GM19455 (cell line): Measurements from ENCODE around the gene RRAD.
"Not testable (repeated sequence)": the region's sequence is repeated elsewhere in the genome, so short reads cannot be mapped to it uniquely, and the experiment has no call there.

Experiments used
- ATAC-seq: cut with Tn5 transposase; IDR thresholded peaks from one replicate; pipeline ENCODE4 v1.9.1; 2021; ENCODE audit not compliant: unreplicated experiment

The RRAD gene

GRCh38 chr16:66902648-66903543, 22.4 kb downstream of the RRAD start:
- ATAC-seq = no peak

- ATAC-seq = no peak
Observed at GRCh38 chr16:66901626-66902025, 23.7 kb downstream of the RRAD start.

DNA sequence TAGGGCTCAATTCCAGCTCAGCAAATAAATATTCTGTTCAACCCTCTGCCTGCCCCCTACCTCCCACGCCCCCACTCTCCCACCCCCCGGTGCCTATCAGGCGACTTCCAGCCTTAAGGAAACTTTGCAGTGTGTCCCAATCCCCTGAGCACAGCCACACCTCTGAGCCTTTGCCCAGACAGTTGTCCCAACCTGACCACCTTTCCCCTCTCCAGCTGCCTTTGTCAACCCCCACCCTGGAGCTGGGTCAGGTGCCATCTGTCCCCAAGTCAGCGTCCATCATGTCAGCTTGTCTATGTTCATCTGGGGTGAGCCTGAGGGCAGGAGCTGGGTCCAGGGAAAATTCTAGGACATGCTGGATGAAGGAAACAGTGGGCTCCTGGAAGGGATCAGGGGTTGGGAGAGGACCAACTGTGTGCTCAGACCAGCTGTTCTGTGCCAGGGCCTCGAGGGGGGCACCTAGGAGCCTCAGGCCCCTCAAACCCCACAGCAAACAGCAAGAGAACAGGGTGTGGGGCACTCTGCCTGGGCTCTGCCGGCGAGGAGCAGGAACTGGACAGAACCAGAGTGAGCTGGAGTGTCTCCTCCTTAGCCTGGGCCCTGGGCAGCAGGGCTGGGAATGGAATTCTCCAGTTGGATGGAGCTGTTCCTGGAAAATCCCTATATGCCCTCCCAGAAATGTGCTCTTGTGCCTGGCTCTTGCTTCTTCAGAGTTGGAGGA, 24.5 kb downstream of the RRAD start:
- no peak for ATAC-seq

GRCh38 chr16:66899945-66900710, 25.2 kb downstream of the RRAD start:
- no peak for ATAC-seq

DNA sequence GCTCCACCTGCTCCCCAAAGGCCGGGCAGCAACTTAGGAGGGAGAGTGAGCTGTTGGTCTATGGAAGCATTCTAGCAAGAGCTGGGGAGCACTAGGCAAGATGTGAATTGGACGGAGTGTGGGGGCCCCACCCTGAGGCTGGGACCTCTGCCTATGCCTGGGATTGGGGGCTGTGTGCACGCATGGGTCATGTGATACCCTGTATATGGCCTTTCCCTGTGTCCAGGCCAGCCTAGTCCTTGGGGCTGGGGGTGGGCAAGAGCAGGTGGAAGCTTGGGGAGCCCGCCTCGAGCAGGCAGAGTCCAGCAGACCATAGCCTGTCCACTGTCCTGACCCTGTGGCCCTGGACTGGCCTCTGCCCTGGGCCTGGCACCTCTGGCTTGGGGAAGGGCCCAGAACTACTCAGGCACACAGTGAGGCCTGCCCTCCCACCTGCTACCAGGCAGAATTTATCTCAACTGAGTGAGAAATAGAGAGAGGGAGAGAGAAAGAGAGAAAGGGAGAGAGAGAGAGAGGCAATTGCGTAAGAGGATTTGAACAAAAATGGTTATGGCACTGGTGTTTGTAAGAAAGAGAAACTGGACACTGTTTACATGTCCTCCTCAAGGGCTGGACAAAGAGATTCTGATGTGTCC, 25.9 kb downstream of the RRAD start:
- ATAC-seq = no peak

GRCh38 chr16:66898933-66899309, 26.4 kb downstream of the RRAD start:
- no peak for ATAC-seq

DNA sequence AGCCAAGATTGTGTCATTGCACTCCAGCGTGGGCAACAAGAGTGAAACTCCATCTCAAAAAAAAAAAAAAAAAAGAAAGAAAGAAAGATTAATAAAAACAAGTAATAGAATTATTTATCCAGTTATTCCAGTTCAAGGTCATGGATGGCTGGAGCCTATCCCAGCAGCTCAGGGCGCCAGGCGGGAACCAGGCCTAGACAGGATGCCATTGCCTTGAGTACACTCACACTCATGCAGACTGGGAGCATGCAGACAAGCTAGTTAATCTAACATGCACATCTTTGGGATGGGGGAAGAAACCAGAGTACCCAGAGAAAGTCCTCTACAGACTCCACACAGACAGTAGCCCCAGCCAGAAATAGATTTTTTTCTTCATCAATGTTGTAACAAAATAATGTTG, 27.1 kb downstream of the RRAD start:
- ATAC-seq = no peak

- ATAC-seq = not testable (repeated sequence)
Observed at GRCh38 chr16:66896682-66897081, 28.7 kb downstream of the RRAD start.

- ATAC-seq = no peak
Observed at GRCh38 chr16:66895999-66896398, 29.3 kb downstream of the RRAD start.

GRCh38 chr16:66895689-66895979, 29.7 kb downstream of the RRAD start:
- no peak for ATAC-seq

DNA sequence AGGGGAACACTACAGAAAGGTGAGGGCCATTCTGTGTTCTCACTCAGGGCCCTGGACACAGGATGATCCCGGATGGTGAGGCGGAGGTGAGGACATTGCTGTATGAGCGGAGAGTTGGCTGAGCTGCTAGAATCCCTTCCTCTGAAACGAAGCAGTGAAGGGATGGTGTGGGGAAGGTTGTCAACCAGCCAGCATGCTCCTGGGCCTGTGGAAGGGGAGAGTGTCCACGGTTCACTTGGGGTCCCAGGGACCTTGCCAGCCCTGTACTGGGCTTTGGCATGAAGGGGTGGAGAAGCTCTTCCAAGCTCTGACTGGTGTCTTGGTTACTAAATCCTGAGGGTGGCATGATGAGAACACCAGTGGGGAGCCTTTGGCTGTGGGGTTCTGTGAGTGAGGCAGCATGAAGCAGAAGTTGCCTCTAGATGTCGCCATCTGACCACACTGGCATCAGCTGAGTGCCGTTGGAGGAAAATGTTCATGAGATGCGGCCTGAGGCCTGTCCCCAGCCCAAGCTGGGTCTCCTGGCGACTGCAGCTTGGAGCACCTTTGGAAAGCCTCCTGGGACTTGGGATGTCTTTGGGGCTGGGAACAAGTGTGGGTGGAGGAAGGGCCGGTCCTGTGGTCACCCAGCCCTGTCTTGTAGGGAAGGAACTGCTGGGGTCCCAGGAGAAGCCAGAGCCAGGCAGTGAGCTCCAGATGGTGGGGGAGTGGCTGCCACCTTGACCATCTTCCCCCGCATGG, 30.2 kb downstream of the RRAD start:
- no peak for ATAC-seq

DNA sequence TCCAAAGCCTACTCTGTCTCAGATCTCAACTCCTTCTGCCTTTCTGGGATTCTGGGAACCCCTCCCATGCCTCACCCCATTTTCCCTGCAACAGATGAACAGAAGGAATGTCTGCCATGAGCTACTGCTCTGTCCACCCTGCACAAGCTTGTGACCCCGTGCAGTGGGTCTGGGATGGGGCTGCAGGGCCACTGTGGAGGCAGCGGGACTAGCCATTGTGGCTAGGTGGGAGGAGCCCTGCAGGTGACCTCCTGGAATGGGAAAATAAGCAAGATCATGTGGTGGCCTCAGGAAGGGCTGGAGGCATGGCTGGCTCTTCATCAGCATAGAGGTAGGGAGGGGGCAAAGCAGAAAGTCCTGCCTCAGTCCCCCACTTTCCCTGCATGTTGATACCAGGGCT, 31.3 kb downstream of the RRAD start:
- ATAC-seq = no peak

- no peak for ATAC-seq
Observed at GRCh38 chr16:66891797-66892196, 33.5 kb downstream of the RRAD start.

DNA sequence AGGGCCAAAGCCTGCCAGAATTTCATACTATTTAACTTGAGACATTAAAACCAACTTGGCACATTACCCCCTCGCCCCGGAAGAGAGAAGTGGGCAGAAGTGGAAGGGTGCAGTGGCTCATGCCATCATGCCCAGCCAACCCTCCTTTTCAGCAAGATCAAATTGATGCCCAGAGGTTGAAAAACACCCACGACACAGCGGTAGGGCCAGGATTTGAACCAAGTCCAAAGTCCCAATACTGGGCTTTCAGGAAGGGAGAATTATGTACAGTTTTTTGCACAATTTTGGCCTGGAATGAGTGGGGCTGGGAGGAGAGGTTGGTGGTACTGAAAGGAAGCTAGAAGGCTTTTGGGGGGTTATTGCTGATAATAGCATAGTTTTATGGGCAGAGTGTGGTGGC, 34.0 kb downstream of the RRAD start:
- ATAC-seq = no peak

GRCh38 chr16:66890799-66891198, 34.5 kb downstream of the RRAD start:
- no peak for ATAC-seq

DNA sequence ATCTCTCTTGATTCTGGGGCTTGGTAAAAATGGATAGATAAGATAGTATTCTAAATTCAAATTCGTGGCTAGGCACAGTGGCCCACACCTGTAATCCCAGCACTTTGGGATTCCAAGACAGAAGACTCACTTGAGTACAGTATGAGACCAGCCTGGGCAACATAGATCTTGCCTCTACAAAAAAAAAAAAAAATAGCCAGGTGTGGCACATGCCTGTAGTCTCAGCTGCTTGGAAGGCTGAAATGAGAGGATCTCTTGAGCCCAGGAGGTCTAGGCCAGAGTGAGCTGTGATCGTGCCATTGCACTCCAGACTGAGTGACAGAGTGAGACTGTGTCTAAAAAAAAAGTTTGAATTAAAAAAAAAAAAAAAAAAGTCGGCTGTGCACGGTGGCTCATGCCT, 35.7 kb downstream of the RRAD start:
- ATAC-seq = no peak

- no peak for ATAC-seq
Observed at GRCh38 chr16:66888647-66889615, 36.4 kb downstream of the RRAD start.

- no peak for ATAC-seq
Observed at GRCh38 chr16:66886914-66887313, 38.4 kb downstream of the RRAD start.

DNA sequence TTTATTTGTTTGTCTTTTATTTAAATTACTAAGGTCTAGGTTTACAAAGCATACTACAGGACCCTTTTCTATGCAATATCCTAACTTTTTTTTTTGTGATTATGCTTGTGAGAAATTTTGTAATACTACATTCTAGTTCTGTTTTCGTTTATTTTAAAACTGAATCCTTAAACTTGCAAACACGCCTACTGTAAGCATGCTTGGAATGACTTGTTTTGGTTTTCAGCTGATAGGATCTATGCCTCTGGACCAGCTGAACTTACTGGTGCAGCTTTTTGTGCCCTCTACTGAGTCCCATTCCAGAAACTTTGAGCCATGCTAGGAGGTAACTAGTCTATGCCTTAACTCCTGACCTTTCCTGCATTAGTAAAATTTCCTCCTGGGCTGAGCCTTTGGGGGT, 39.0 kb downstream of the RRAD start:
- no peak for ATAC-seq

- no peak for ATAC-seq
Observed at GRCh38 chr16:66885491-66885890, 39.8 kb downstream of the RRAD start.
